ENCODE measurements around the gene GSE1.

DNA sequence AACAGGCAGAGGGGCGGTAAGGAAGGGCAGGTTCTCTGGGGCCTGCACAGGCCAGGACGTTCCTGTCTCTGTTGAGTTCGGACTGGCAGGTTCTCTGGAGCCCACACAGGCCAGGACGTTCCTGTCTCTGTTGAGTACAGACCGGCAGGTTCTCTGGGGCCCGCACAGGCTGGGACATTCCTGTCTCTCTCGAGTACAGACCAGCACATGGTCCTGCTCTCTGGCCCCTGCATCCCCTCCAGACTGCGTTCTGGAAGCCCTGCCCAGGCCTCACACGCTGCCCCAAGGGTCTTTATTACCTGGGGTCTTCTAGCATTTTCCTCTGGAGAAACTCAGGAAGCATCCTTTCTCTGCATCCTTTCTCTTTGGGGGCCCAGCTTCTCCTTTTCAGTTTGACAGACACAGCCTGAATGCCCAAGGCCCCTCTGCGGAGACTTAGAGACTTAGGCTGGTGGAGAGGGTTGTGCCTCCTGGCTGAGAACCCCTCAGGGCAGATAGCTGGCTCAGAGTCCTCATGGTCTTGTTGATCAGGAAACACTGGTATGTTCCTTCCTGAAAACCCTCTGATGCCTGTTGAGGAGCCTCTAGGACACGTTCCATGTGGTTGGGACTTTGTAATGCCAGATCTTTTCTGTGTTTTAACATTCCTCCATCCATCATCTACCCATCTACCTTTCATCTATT is 18.0 kb upstream of the GSE1 start:
- TF ChIP-seq, protein P1, sequence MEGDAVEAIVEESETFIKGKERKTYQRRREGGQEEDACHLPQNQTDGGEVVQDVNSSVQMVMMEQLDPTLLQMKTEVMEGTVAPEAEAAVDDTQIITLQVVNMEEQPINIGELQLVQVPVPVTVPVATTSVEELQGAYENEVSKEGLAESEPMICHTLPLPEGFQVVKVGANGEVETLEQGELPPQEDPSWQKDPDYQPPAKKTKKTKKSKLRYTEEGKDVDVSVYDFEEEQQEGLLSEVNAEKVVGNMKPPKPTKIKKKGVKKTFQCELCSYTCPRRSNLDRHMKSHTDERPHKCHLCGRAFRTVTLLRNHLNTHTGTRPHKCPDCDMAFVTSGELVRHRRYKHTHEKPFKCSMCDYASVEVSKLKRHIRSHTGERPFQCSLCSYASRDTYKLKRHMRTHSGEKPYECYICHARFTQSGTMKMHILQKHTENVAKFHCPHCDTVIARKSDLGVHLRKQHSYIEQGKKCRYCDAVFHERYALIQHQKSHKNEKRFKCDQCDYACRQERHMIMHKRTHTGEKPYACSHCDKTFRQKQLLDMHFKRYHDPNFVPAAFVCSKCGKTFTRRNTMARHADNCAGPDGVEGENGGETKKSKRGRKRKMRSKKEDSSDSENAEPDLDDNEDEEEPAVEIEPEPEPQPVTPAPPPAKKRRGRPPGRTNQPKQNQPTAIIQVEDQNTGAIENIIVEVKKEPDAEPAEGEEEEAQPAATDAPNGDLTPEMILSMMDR (conservative IDR thresholded peaks at IDR 0.05; ENCODE audit: low read depth in 2 of 2): no peak
- TF ChIP-seq EZH2phosphoT487 (IDR thresholded peaks at IDR 0.05; ENCODE audit: unreplicated experiment): no peak
